ENCODE measurements around the gene ZGLP1.
A peak's percentile ranks its signal among the peaks of the same experiment; 100 is the strongest.
"Not testable (repeated sequence)": the region's sequence is repeated elsewhere in the genome, so short reads cannot be mapped to it uniquely, and the experiment has no call there.

ZGLP1 gene

DNA sequence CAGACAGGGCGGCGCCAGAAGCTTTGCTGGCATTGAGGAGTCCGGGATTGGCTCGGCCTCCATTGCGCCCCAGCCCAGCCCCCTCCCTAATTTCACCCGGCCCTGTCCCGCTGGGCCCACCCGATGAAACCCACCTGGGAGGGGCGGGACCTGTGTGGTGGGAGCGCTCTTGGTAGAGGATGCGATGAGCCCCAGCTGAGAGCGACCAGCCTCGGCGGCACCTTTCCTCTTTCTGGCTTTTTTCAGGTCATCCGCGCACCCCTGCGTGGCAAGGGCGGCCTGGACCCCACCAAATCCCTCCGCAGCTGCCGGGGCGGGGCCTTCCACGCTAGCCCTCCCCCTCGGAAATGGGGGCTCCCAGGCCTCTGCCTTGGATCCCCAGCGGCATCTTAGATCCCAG is at the start of gene ZGLP1:
Gene ZGLP1 (minus strand): TSS at position 393 of the 400 bp plus-strand sequence.
- DNase-seq (ENCODE audit: low read depth in 2 of 2) = no peak

DNA sequence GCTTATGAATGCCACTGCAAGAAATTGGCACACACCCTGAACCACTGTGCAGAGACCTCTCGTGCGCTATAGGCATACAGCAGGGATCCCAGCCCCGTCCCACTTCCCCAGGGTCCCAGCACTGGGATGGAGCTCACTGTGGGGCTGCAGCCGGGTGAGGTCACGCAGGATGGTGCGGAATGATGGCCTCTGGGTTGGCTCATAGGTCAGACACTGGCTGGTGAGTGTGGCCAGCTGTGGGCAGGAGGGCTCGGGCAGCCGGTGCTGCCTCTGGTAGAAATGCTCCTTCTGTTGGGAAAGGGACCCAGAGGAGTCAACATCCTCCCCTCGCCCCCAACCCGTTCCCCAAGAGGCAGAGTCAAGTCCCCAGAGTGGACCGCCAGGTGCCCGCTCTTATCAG is 46.8 kb upstream of the ZGLP1 start:
- no peak for DNase-seq (ENCODE audit: low read depth in 2 of 2)

DNA sequence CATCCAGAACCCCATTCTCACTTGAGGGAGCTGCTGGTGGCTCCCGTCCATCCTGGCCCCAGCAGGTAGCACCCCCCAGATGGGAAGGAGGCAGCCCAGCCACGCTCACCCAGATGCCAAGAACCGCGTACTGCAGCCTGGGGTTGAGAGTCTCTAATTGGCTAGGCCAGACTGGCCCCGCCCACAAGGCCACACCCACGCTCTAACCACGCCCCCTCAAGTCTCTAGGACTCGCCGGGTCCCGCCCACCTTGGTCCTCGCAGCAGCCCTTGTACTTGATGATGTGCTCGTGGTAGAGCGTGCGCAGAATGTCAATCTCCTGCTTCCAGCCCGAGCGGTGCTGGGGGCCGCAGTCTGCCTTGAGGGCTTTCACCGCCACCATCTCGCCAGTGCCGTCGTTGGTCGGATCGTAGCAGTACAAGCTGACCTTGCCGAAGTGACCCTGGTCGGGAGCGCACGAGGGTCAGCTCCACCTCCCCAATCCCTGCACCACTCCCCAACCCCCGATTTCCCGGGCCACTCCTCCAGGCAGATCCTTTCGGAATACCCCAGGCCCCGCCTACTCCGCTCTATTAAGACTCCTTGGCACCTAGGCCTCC is 44.3 kb upstream of the ZGLP1 start:
- DNase-seq (ENCODE audit: low read depth in 2 of 2) = peak; percentile 47 to 60

DNA sequence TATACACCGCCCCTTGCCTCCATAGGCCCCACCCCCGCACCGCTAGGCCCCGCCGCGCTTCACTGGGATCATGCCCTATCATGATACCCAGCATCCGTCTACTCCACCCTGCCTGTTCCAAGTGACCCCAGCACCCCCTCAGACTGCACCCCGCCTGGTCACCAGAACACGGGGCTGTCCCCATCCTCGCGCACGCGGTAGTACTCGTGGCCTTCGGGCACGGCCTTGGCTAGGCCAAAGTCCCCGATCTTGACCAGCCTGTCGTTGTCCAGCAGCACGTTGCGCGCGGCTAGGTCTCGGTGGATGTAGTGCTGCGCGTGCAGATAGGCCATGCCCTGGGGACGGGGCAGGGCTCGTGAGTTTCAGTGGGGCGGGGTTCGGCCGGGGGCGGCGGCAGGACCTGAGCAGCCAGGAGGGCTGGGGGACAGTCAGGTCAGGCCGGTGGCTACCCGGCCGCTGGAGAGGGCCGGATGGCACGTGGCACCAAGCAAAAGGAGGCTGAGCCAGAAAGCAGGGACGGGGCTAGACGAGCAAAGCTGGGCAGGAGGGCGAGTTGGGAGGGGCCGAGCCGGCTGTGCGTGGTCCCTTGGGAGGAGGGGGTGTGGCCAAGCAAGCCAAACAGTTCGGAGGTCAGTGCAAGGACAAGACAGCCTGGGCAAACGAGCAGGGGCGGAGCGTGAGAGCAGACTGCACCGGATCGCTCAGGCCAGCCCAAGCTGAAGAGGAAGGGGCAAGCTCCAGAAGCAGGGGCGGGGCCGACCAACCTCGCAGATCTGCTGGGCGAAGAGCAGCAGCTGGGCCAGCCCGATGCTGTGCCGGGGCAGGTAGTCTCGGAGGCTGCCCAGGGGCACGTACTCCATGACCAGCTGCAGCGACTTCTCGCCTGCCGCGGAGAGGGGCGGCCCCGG is 43.4 kb upstream of the ZGLP1 start:
- no peak for DNase-seq (ENCODE audit: low read depth in 2 of 2)

DNA sequence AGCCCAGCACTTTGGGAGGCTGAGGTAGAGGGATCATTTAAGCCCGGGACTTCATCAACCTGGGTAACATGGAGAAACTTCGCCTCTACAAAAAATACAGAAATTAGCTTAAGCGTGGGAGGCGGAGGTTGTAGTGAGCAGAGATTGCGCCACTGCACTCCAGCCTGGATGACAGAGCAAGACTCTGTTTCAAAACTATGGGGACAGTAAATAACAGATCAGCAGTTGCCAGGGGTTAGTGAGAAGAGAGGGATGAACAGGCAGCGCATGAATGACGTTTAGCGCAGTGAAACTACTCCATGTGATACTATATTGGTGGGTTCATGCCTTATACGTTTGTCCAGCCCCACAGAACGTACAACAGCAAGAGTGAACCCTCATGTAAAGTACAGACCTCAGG is 36.9 kb upstream of the ZGLP1 start:
- no peak for DNase-seq (ENCODE audit: low read depth in 2 of 2)

DNA sequence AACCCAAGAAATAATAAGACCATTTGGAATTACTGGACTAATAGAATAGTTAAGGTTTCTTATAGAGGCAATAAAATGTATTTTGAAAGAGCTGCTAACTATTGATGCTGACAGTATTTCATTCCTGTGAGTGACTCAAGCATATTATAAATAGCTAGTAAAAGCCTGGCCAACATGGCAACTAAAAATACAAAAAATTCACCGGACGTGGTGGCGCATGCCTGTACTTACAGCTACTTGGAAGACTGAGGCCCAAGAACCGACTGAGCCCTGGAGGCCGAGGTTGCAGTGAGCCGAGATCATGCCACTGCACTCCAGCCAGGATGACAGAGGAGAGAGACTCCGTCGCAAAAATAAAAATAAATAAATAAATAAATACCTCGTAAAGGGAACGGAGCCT is 35.2 kb upstream of the ZGLP1 start:
- no peak for DNase-seq (ENCODE audit: low read depth in 2 of 2)

DNA sequence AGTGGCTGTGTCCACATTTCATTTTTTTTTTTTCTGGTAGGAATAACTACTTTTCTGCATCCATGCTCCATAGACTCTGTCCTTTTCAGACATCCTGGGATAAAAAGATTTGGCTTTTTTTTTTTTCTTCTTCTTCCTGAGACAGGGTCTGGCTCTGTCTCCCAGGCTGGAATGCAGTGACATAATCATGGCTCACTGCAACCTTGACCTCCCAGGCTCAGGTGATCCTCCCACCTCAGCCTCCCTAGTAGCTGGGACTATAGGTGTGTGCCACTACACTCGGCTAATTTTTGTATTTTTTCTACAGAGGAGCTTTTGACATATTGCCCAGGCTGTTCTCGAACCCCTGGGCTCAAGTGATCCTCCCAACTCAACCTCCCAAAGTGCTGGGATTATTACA is 33.9 kb upstream of the ZGLP1 start:
- DNase-seq (ENCODE audit: low read depth in 2 of 2) = no peak

DNA sequence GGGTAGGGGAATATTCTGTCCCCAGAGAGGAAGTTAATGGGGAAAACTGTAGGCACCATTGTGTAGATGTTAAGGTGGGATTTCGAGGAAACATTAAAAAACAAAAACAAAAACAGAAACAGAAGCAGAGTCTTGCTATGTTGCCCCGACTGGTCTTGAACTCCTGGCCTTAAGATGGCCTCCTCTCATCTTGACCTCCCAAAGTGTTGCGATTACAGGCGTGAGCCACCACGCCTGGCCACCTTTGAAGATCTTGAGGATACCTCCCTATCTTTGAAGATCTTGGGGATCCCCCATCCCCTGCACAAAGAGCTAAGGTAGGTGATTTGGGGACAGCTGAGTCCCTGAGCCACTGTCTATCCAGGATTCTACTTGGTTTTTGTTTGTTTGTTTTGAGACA is 30.4 kb upstream of the ZGLP1 start:
- no peak for DNase-seq (ENCODE audit: low read depth in 2 of 2)

DNA sequence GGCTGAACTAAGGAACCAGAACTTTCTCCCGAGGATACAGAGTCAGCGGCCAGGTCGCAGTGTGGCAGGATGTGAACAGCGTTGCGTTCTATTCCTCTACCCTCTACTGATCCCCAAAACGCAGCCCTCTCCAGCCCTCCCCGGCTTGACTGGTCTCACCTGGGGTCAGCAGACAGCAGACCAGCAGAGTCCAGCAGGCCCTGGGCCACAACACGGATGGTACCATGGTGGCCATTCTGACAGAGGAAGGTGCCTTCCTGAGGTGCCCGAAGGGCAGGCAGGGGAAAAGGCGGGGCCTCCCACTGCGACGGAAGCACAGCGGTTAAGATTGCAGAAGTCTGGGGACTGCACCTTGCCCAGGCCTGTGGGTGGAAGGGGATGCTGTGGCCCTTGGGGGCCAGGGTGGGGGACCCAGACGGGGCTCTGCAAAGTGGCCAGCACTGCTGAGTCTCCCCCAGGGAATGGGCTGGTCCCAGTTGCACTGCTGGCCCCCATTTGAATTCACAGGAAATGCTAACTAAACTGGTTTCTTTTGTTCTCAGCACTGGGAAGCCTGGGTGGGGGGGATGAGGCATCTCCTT is 29.9 kb upstream of the ZGLP1 start, which contains the start of gene ICAM3:
Gene ICAM3 (minus strand): TSS at position 245 of the 581 bp plus-strand sequence. CDS start 10 bp downstream, at position 235.
- peak; percentile 62 to 66 for DNase-seq (ENCODE audit: low read depth in 2 of 2)

DNA sequence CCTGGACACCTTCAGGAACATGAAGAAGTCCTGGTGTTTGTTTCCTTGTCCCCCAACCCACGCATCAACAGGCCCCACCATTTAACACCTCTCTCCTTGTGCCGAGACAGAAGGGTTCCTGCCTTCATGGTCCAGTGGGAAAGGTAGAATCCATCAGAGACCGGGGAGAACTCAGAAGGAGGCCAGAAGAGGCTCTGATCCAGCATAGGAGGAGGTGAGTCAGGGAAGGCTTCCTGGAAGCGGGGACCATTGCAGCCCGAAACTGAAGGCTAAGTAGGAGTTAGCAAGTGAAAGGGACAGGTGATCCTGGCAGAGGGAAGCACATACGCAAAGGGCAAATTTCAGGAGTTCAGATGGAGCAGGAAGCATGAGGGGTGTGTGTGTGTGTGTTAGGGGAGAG is 29.3 kb upstream of the ZGLP1 start:
- no peak for DNase-seq (ENCODE audit: low read depth in 2 of 2)

DNA sequence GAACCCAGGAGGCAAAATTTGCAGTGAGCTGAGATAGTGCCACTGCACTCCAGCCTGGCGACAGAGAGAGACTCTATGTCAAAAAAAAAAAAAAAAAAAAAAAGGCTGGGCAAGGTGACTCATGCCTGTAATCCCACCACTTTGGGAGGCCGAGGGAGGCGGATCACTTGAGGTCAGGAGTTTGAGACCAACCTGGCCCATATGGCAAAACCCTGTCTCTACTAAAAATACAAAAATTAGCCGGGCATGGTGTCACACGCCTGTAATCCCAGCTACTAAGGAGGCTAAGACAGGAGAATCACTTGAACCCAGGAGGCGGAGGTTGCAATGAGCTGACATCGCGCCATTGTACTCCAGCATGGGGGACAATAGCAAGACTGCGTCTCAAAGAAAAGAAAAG is 27.1 kb upstream of the ZGLP1 start:
- DNase-seq (ENCODE audit: low read depth in 2 of 2) = not testable (repeated sequence)

DNA sequence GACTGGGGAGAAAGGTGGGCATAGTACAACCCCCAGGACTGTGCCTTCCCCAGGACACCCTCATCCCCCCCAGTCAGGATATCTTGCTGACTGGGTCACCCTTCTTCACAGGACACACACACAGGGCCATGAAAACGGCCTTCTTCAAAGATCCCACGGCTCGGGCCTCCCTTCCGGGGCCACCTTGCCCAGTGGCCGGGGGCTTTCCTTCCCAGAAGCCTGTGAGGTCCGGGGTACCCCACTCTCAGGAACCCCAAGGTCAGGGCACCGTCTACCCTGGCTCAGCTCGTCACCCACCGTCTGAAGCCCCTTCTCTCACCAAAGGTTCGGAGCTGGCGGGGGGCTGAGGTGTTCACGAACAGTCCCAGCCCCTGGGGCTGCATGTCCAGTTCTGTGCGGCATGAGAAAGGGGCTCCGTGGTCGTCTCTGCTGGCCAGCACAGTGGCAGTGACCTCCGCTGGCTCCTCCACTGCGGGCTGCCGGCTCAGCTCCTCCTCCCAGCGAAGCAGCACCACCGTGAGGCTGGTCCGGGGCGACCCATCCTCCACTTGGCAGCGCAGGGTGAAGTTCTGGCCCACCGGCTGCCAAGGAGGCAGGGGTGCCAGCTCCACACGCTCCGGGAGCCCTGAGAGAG is 25.9 kb upstream of the ZGLP1 start:
- no peak for DNase-seq (ENCODE audit: low read depth in 2 of 2)

DNA sequence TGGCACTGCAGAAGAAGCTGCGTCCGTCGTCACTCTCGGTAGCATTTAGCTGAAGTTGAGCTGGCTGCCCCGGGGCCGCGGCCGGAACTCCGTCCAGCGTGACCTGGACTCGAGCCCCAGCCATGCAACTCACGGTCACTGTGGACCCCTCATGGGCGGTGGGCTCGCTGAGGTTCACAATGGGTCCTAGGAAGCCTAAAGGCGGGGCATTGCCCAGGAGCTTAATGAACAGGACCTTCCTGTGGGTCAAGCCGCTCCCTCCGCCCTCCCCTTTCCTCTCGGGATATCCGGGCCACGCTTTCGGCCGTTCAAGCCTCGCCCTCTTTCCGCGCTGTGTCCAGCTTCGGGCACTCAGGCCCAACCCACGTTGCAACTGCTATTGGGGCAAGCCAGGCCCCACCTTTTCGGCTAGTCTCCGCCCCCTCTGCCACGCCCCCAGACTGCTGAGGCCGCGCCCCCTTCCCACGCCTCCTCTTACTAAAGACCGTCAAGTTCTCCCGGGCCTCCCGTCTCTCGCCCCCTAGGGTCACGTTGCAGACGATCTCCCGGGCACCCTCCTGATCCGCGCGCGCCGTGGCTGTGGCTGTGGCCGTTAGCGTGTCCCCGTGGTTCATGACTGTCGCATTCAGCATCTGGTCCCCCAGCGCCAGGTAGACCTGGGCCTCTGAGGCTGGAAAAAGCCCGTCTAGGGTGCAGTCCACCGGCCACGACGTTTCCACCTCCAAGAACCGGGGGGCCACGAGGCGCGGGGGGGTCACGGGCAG is 25.2 kb upstream of the ZGLP1 start:
- DNase-seq (ENCODE audit: low read depth in 2 of 2) = peak; percentile 52 to 64

DNA sequence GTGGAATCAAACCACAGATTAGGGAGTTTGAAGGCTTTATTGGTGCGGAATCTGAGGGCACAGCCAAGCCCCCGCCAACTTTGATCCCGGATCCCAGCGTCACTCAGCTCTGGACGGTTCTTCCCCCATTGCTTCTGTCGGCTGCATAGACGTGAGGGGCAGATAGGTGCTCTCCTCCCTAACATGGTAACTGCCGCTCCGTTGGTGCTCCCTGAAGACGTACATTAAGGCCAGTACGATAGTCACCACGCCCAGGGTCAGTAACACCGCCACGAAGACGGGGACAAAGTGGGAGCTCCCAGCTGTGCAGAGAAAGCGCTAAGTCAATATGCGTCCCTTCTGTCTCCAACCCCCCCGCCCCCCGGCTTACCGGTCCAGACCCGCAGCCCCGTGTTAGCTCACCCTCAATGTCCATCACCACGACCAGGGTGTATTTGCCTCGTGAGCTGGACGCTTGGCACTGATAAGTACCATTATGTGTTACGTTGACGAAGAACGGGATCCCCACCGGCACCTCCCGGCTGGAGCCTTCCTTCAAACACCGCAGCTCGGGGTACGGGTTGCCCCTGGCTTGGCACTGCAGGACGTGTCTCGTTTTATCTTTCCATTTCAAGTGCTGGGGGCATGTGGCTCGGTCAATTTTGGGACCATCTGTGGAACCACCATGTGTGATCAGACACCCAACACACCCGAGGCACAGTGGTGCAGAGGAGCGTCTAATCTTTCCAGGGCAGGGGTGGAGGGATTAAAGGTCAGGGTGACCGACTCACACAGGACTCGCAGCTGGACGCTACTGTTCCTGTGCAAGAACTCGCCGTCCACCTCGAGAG is 24.4 kb upstream of the ZGLP1 start:
- DNase-seq (ENCODE audit: low read depth in 2 of 2) = no peak

DNA sequence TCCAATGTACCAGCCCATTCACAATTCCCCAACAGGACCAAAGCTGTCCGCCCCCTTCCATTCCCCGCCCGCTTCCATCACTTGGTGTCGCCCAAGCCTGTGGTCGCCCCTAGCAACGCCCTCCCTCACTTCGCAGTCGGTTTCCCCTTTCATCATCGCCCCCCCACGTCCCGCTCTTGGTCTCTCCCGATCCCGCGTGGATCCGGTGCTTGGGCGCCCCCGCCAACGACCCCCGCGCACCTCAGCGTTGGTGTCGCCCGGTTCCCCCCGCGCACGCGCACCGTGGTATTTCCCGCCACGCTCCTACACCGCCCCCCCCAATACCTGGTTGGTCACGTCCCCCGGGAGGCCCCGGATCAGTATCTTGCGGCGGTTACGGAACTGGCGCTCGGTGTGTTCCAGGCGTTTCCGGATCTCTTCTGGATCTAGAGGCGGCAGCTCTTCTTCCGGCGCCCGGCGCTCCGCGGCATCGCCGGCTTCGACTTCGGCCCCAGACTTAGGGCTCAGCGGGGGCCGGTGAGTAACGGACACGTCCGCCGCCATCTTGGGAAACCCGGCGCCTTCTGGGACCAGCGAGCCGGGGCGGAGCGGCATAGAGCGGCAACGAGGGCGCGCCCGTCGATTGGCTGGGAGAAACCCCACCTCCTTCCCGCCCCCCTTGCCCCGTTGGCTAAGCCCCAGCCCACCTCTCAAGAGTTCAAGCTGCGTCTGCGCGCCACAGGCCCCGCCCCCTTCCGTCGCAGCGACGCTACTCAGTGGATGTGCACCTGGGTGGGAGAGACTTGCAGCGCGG is 23.5 kb upstream of the ZGLP1 start, which contains the start of gene RAVER1:
Gene RAVER1 (minus strand): TSS at position 565 of the 793 bp plus-strand sequence. CDS start 22 bp downstream, at position 543.
- DNase-seq (ENCODE audit: low read depth in 2 of 2) = peak; percentile 98

DNA sequence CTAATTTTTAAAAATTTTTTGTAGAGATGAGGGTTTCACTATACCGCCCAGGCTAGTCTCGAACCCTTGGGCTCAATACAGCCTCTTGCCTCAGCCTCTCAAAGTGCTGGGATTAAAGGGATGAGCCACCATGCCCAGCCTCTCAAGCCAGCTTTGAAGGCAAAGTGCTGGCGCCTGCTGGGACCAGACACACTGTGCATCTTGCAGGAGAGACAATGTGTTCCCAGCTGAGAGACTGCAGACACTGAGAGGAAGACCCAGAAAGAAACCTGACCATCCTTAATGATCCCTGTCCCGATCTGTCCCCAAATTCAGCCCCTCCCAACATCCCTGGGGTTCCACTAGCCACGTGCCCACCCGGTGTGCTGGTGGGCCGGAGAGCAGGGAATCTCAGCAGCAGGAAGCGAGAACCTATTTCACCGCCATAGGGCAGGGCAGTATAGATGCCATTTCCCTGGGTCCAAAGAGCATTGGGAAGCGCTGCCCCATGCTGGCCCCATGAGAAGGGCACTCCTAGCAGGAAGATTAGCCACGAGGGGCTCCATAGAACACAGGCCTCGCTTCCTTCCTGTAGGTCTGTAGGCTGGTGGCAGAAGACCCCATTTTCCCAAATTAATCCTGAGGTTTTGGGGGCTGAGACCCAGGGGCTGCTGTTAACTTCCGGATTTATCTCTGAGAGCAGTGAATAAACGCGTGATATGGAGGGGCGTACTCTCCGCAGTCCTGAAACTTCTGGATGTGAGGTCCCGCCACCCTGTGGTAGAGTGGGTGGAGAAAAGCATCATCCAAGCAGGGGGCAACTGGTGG is 22.7 kb upstream of the ZGLP1 start:
- DNase-seq (ENCODE audit: low read depth in 2 of 2) = no peak

DNA sequence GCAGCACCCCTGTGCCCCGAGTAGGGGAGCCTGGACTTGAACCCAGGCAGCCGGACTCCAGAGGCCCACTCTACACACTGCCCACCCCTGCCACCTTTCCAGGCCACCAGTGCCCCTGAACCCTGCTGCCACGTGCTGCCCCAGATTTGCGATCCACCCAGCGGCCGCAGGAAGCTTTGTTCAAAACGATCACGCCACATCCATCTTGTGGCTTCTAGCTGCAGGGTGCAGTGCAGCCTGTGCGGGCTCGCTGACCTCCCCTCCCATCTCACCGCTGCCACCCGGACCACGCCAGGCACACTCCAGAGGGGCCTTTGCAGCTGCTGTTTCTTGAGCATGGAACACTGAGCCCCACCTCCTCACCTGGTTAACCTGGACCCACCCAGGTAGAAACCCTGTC is 19.9 kb upstream of the ZGLP1 start:
- no peak for DNase-seq (ENCODE audit: low read depth in 2 of 2)

DNA sequence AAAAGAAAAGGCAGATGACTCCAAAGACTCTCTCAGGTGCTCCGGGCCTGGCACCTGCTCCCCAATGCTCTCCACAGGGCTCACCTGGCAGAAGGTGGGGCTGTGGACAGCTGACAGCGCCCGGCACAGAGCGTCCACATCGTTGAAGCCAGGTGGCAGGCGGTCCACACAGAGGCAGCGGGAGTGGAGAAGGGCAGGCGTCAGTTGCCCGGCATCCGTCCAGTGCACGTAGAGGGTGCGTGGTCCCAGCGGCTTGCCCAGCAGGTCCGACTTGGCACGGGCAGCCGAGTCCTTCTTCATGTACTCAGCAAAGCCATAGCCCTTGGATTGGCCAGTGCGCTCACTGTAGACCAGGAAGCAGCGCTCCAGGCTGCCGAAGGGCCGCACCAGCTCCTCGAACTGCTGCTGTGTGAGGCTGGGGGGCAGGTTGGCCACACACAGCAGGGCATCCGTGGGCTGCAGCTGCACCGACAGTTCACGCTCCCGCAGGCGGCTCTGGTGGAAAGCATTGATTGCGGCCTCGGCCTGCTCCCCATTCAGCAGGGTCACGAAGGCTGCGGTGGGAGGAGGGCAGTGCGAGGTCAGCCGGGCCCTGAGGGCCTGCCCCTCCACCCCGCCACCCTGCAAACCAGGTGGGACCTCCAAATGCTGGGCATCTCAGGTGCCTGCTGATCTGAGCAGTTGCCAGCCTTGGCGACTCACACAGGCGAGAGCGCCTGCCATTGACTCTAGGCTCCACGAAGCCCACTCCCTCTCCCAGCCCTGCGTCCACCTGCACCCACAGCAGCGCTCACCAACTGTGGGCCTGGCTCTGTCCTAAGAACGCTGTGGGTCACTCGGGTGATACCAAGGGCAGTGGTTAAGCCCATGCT is 19.2 kb upstream of the ZGLP1 start:
- no peak for DNase-seq (ENCODE audit: low read depth in 2 of 2)
